HCT116 (cell line): Measurements from ENCODE around the gene PNPLA6. TPM values are rescaled to one million over a fixed set of nuclear protein-coding genes. Genes with fewer than 3 reads are reported as not detected.

ENCODE experiments used
- ATAC-seq: fragments of 200-7000 bp; cut with Tn5 transposase; 2 replicates; pipeline ENCODE4 v1.9.1; 2020; ENCODE audit warnings: mild to moderate bottlenecking, moderate library complexity
- BruUV-seq: library from RNA; stranded (reverse); fragments of 400-500 nt; replicated peaks from 2 replicates; lab custom pipeline; 2021; lab: Mats Ljungman, UMichigan
- CTCF ChIA-PET: fragments of 300-600 bp; sonication (Branson Sonifier 250); formaldehyde crosslinking; loops from one replicate; lab custom pipeline; 2021; ENCODE audit warnings: antibody characterized with exemption; lab: Charles Lee
- POLR2A ChIA-PET: fragments of 300-600, 350-600 bp; sonication (Branson Sonifier 250); formaldehyde crosslinking; loops from one replicate; lab custom pipeline; 2021; ENCODE audit warnings: antibody characterized with exemption; lab: Charles Lee
- RAD21 ChIA-PET, 2 experiments: fragments of 300-600 bp; sonication (Branson Sonifier 250); formaldehyde crosslinking; loops; one replicate each; lab custom pipeline; 2023; ENCODE audit warnings: low total read pairs in 2 of 2; ENCODE audit not compliant: uncharacterized antibody in 2 of 2, unreplicated experiment in 2 of 2, low non-redundant PET in 1 of 2; lab: Charles Lee
- DNase-seq: peaks from one replicate; pipeline ENCODE4 v3.0.0-alpha.2; 2010; ENCODE audit warnings: low read depth, low spot score
- H2AFZ ChIP-seq: fragments of 200-600 bp; shearing (Covaris generic), sonication (generic); 2 replicates; pipeline ENCODE4 v1.6.1; 2017; ENCODE audit warnings: low read depth, mixed run types, mixed read lengths, antibody characterized with exemption, low read length; ENCODE audit not compliant: poor library complexity, severe bottlenecking
- H3K27ac ChIP-seq: 2 replicates; pipeline ENCODE4 v1.5.1; 2012; ENCODE audit warnings: low read depth, low read length
- H3K27me3 ChIP-seq: fragments of 200-600 bp; sonication (generic); 2 replicates; pipeline ENCODE4 v1.6.1; 2016; ENCODE audit warnings: mixed run types, low read length, mixed read lengths; ENCODE audit not compliant: insufficient read depth
- H3K36me3 ChIP-seq, 2 experiments: fragments of 200-500 bp in 1 of 2; fragments of 200-600 bp in 1 of 2; sonication (Bioruptor generic) in 1 of 2; sonication (generic) in 1 of 2; 2 replicates each; pipeline versions ENCODE4 v1.5.1 to v1.6.1; 2014 to 2016; ENCODE audit warnings: low read length in 2 of 2, inconsistent platforms in 1 of 2, mixed read lengths in 1 of 2, mixed run types in 1 of 2; ENCODE audit not compliant: insufficient read depth in 2 of 2, control insufficient read depth in 1 of 2
- H3K4me1 ChIP-seq, 2 experiments: fragments of 200-600 bp in 1 of 2; sonication (generic) in 1 of 2; 2 replicates each; pipeline versions ENCODE4 v1.5.1 to v1.6.1; 2012 to 2017; ENCODE audit warnings: low read length in 2 of 2, inconsistent platforms in 1 of 2, mild to moderate bottlenecking in 1 of 2, mixed read lengths in 1 of 2, mixed run types in 1 of 2, moderate library complexity in 1 of 2; ENCODE audit not compliant: insufficient read depth in 2 of 2, control insufficient read depth in 1 of 2
- H3K4me2 ChIP-seq: fragments of 200-600 bp; sonication (generic); 2 replicates; pipeline ENCODE4 v1.6.1; 2017; ENCODE audit warnings: mixed run types, low read length, mixed read lengths
- H3K4me3 ChIP-seq, 2 experiments: fragments of 200-600 bp in 1 of 2; sonication (generic) in 1 of 2; replicated peaks in 1 of 2; 2 replicates each; pipeline ENCODE4 v1.5.1; 2011 to 2016; ENCODE audit warnings: low read length in 2 of 2, control low read depth in 1 of 2, low read depth in 1 of 2, mild to moderate bottlenecking in 1 of 2, mixed read lengths in 1 of 2, mixed run types in 1 of 2
- H3K79me2 ChIP-seq: fragments of 200-600 bp; sonication (generic); 2 replicates; pipeline ENCODE4 v1.6.1; 2017; ENCODE audit warnings: mild to moderate bottlenecking, mixed run types, low read length, moderate library complexity, mixed read lengths; ENCODE audit not compliant: insufficient read depth
- H3K9ac ChIP-seq: fragments of 200-600 bp; sonication (generic); 2 replicates; pipeline ENCODE4 v1.6.1; 2016; ENCODE audit warnings: low read length, mixed read lengths
- H3K9me2 ChIP-seq: fragments of 200-600 bp; sonication (generic), shearing (Covaris generic); 2 replicates; pipeline ENCODE4 v1.6.1; 2017; ENCODE audit warnings: mixed run types, mild to moderate bottlenecking, moderate library complexity; ENCODE audit not compliant: insufficient read depth
- H3K9me3 ChIP-seq, 2 experiments: fragments of 200-500 bp in 1 of 2; fragments of 200-600 bp in 1 of 2; sonication (Bioruptor generic) in 1 of 2; sonication (generic) in 1 of 2; 2 replicates each; pipeline ENCODE4 v1.6.1; 2014 to 2017; ENCODE audit warnings: low read length in 2 of 2, mixed read lengths in 2 of 2, inconsistent platforms in 1 of 2, low read depth in 1 of 2, mild to moderate bottlenecking in 1 of 2, mixed run types in 1 of 2, moderate library complexity in 1 of 2; ENCODE audit not compliant: control insufficient read depth in 1 of 2, insufficient read depth in 1 of 2
- H4K20me1 ChIP-seq: fragments of 200-600 bp; sonication (generic), shearing (Covaris generic); 2 replicates; pipeline ENCODE4 v1.6.1; 2017; ENCODE audit warnings: mixed run types, mild to moderate bottlenecking, moderate library complexity; ENCODE audit not compliant: insufficient read depth
- CBX3 ChIP-seq: IDR thresholded peaks from 2 replicates; pipeline ENCODE4 v1.6.1; 2012; ENCODE audit warnings: low read depth
- POLR2A ChIP-seq: IDR thresholded peaks from 2 replicates; pipeline ENCODE4 v1.7.0; 2011; ENCODE audit warnings: borderline replicate concordance; ENCODE audit not compliant: insufficient read depth, insufficient read length; ENCODE audit errors: extremely low read depth
- POLR2AphosphoS5 ChIP-seq: IDR thresholded peaks from 2 replicates; pipeline ENCODE4 v1.6.1; 2011; ENCODE audit warnings: mild to moderate bottlenecking, low read depth, low read length, moderate library complexity
- RAD21 ChIP-seq: IDR thresholded peaks from 2 replicates; pipeline ENCODE4 v1.6.1; 2012; ENCODE audit warnings: low read depth, mild to moderate bottlenecking
- SP1 ChIP-seq: IDR thresholded peaks from 2 replicates; pipeline ENCODE4 v1.6.1; 2012; ENCODE audit warnings: low read depth
- SRF ChIP-seq: IDR thresholded peaks from 2 replicates; pipeline ENCODE4 v1.6.1; 2012; ENCODE audit warnings: low read depth
- YY1 ChIP-seq: IDR thresholded peaks from 2 replicates; pipeline ENCODE4 v1.6.1; 2011; ENCODE audit warnings: low read length, low read depth, moderate library complexity, mild to moderate bottlenecking; ENCODE audit not compliant: insufficient replicate concordance; ENCODE audit errors: extremely low read depth
- ZFX ChIP-seq: fragments of 450-650 bp; IDR thresholded peaks from 2 replicates; pipeline ENCODE4 v1.6.1; 2017
- ZNF274 ChIP-seq: fragments of 200-500 bp; sonication (Bioruptor generic); IDR thresholded peaks from 2 replicates; pipeline ENCODE4 v1.6.1; 2014; ENCODE audit warnings: mild to moderate bottlenecking, low read depth, low read length, inconsistent platforms
- intact Hi-C: fragments of 100-400 bp; cut with micrococcal nuclease; formaldehyde crosslinking; loops from 2 replicates; pipeline ENCODE4 v1.10.0; 2022
- total RNA-seq: library from RNA; stranded (reverse); gene quantifications from one replicate; pipeline ENCODE4 v1.2.1, GENCODE V29; 2021; ENCODE audit not compliant: unreplicated experiment
- TF ChIP-seq, protein P1 (sequence below): IDR thresholded peaks from 2 replicates; pipeline ENCODE4 v1.6.1; 2012

The PNPLA6 gene
- total RNA-seq, 1 experiment from 2014 or later = 159 TPM

DNA sequence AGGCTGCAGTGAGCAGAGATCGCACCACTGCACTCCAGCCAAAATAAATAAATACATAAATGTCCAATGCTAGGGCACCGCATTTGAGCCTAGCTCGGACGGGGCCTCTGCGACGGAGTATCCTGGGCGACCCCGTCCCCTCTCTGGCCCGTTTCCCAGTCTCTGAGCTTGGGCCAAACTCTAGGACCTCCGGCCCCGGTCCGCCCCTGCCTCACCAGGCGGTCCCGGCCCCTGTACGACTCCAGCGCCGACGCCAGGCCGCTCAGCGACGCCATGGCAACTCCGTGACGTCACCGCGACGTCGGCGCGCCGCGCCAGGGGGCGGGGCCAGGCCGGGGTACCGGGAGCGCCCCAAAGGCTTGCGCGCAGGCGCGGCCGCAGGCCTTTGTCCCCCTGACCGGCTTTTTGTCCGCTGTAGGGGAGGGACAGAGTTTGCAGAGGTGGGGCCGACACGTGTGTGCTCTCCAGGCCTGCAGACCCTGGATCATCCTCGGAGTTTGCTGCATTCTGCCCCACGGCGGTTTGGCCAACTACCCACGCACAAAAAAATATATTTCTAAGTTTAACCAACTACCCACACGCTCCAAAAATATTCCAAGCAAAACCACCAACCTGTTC, 46.7 kb upstream of the PNPLA6 start, which contains the start of gene PEX11G:
Gene PEX11G (minus strand): TSS at position 300 of the 618 bp plus-strand sequence. CDS start 25 bp downstream, at position 275.
- Histone ChIP-seq H3K27me3 (no peaks in the 10 kb centered on the region), H2AFZ (peak within 1 kb of the TSS; percentile 29), H3K79me2 (no peaks in the 10 kb centered on the region), H4K20me1 (no peaks in the 10 kb centered on the region), H3K4me1 (peaks cover 13 to 32% of the 10 kb centered on the region in 2 experiments), H3K4me3 (peak within 1 kb of the TSS; percentile 54 to 65), H3K27ac (peak within 1 kb of the TSS; percentile 59), H3K4me2 (peak within 1 kb of the TSS; percentile 70), H3K9me2 (no peaks in the 10 kb centered on the region), H3K9ac (peak within 1 kb of the TSS; percentile 74), H3K9me3 (no peaks in the 10 kb centered on the region), H3K36me3 (no peaks in the 10 kb centered on the region)
- BruUV-seq = no TSS peak
- ATAC-seq (peak; percentile 94), DNase-seq (peak; percentile 75)
- ChIA-PET RAD21 (no interaction called here), POLR2A (interaction anchor here (1.6 kb wide), 1 partner anchor 17 kb away, joined by 6 read pairs; no protein-coding TSS in a partner anchor), CTCF (interaction anchor here (0.9 kb wide), 1 partner anchor 80 kb away, joined by 4 read pairs; no protein-coding TSS in a partner anchor)
- TF ChIP-seq POLR2A (peak; percentile 80), ZNF274 (no peak), POLR2AphosphoS5 (peak; percentile 93), RAD21 (no peak), ZFX (peak; percentile 75; the same call in 1 of the 2 replicates), CBX3 (no peak), YY1 (peak; percentile 82), SRF (no peak), SP1 (peak; percentile 36; the same call in 1 of the 2 replicates)
- TF ChIP-seq, protein P1, sequence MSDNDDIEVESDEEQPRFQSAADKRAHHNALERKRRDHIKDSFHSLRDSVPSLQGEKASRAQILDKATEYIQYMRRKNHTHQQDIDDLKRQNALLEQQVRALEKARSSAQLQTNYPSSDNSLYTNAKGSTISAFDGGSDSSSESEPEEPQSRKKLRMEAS = no peak
- intact Hi-C loops = no loop called here
